Gastroesophageal sphincter (tissue), 4 donors: Measurements from ENCODE around the gene MDFIC2. TPM values are rescaled to one million over a fixed set of nuclear protein-coding genes. Genes with fewer than 3 reads are reported as not detected.

Source experiments
- ATAC-seq: fragments of 150-250 bp; one replicate; pipeline ENCODE4 v1.9.1; 2016; ENCODE audit warnings: mild to moderate bottlenecking, moderate library complexity
- H3K27ac ChIP-seq, 4 donors: fragments of 200-600 bp; sonication (generic) in 3 of 4; 1 replicate in 3 of 4; 2 replicates in 1 of 4; pipeline ENCODE4 v1.5.1; 2016 to 2019
- H3K27me3 ChIP-seq: fragments of 200-600 bp; sonication (generic); one replicate; pipeline ENCODE4 v1.5.1; 2019
- H3K36me3 ChIP-seq, 2 donors: fragments of 200-600 bp; sonication (generic); one replicate each; pipeline ENCODE4 v1.5.1; 2019; ENCODE audit warnings: control low read depth in 1 of 2
- H3K4me1 ChIP-seq, 3 donors: fragments of 200-600 bp; sonication (generic); 1 replicate in 2 of 3; 2 replicates in 1 of 3; pipeline ENCODE4 v1.5.1; 2016 to 2019; ENCODE audit warnings: control low read depth in 2 of 3
- H3K4me3 ChIP-seq, 2 donors: fragments of 200-600 bp; sonication (generic); one replicate each; pipeline ENCODE4 v1.5.1; 2019; ENCODE audit warnings: mild to moderate bottlenecking in 1 of 2, moderate library complexity in 1 of 2
- H3K9me3 ChIP-seq, 3 donors: fragments of 200-600 bp; sonication (generic); one replicate each; pipeline ENCODE4 v1.5.1; 2017 to 2019; ENCODE audit warnings: control low read depth in 2 of 3
- EP300 ChIP-seq: sonication (generic); formaldehyde crosslinking; IDR thresholded peaks from one replicate; pipeline ENCODE4 v1.6.1; 2017; ENCODE audit warnings: antibody characterized with exemption, mild to moderate bottlenecking
- POLR2A ChIP-seq, 2 donors: fragments of 450-650 bp; IDR thresholded peaks; one replicate each; pipeline ENCODE4 v1.6.1; 2017; ENCODE audit warnings: antibody characterized with exemption in 2 of 2, mild to moderate bottlenecking in 2 of 2, moderate library complexity in 1 of 2
- POLR2AphosphoS5 ChIP-seq: sonication (generic); formaldehyde crosslinking; IDR thresholded peaks from one replicate; pipeline ENCODE4 v1.6.1; 2017; ENCODE audit warnings: antibody characterized with exemption
- WGBS, 2 donors: methylation state at CpG; one replicate each; pipeline ENCODE4 v1.1.5; 2018; ENCODE audit warnings: low coverage in 1 of 2; 5-methylcytosine and 5-hydroxymethylcytosine counted together
- total RNA-seq, 4 donors: library from RNA; depleted of rRNA; stranded (reverse); fragments of >200 nt; gene quantifications; one replicate each; pipeline ENCODE4 v1.1.0, GENCODE V29; 2016
- TF ChIP-seq, protein P1 (sequence below), 4 experiments: fragments of 200-600 bp in 2 of 4; fragments of 450-650 bp in 2 of 4; sonication (generic) in 1 of 4; IDR thresholded peaks; one replicate each; pipeline ENCODE4 v1.5.1; 2017 to 2019; ENCODE audit warnings: antibody characterized with exemption in 4 of 4, mild to moderate bottlenecking in 2 of 4, moderate library complexity in 2 of 4

Gene MDFIC2
- total RNA-seq, 4 donors from 2014 or later = not detected

DNA sequence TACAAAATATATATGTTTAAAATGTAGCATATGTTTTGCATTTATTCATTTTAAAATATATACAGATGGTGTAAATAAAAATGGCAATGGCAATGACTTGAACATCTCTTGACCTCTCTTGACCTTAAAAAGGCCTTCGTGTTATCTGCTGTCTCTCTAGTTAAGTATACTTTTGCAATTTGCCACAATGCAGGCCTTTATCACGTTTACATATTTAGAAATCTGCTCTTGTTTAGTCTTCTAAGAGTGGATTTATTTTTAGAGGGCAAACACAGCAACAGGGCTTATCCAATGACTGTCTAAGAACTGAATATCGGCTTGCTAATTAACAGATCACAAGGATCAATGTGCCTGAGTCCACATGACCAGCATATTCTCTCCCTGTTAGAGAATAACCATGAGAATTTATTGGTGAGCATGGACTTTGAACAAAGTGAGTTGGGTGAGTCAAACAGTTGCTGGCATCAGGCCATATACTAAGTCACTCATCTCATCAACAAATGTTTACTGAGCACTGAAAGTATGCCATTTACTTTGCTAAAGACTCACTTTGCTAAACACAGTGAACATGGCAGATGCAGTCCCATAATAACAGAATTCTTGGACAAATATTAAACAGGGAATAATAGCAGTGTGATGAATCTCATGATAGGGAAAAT is 48.2 kb downstream of the MDFIC2 start:
- 75% methylated on average over 2 to 3 of the region's 3 CpGs for WGBS, 2 donors
- no peak for ATAC-seq
- Histone ChIP-seq H3K36me3 (no peaks in the 10 kb centered on the region), H3K27ac (no peak overlapping the region), H3K4me1 (no peaks in the 10 kb centered on the region), H3K27me3 (no peaks in the 10 kb centered on the region), H3K9me3 (no peaks in the 10 kb centered on the region), H3K4me3 (no peak overlapping the region)
- no peak for TF ChIP-seq EP300
- TF ChIP-seq, protein P1, sequence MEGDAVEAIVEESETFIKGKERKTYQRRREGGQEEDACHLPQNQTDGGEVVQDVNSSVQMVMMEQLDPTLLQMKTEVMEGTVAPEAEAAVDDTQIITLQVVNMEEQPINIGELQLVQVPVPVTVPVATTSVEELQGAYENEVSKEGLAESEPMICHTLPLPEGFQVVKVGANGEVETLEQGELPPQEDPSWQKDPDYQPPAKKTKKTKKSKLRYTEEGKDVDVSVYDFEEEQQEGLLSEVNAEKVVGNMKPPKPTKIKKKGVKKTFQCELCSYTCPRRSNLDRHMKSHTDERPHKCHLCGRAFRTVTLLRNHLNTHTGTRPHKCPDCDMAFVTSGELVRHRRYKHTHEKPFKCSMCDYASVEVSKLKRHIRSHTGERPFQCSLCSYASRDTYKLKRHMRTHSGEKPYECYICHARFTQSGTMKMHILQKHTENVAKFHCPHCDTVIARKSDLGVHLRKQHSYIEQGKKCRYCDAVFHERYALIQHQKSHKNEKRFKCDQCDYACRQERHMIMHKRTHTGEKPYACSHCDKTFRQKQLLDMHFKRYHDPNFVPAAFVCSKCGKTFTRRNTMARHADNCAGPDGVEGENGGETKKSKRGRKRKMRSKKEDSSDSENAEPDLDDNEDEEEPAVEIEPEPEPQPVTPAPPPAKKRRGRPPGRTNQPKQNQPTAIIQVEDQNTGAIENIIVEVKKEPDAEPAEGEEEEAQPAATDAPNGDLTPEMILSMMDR (IDR thresholded peaks at IDR 0.05) = no peak
- no peak for TF ChIP-seq POLR2A (IDR thresholded peaks at IDR 0.05)
- no peak for TF ChIP-seq POLR2AphosphoS5

- TF ChIP-seq POLR2A (IDR thresholded peaks at IDR 0.05) (no peak), EP300 (no peak), POLR2AphosphoS5 (no peak)
- TF ChIP-seq, protein P1 (IDR thresholded peaks at IDR 0.05) = no peak
- no peaks in the 10 kb centered on the region for H3K27me3 ChIP-seq
- ATAC-seq = no peak
- WGBS, 2 donors = 50 to 71% methylated on average over 1 of the region's 1 CpG
- no peak overlapping the region for H3K27ac ChIP-seq
- H3K4me1 ChIP-seq = no peaks in the 10 kb centered on the region
- no peaks in the 10 kb centered on the region for H3K9me3 ChIP-seq
- H3K4me3 ChIP-seq = no peak overlapping the region
- H3K36me3 ChIP-seq = no peaks in the 10 kb centered on the region
Observed at GRCh38 chr3:70261283-70261682, 51.2 kb downstream of the MDFIC2 start.

DNA sequence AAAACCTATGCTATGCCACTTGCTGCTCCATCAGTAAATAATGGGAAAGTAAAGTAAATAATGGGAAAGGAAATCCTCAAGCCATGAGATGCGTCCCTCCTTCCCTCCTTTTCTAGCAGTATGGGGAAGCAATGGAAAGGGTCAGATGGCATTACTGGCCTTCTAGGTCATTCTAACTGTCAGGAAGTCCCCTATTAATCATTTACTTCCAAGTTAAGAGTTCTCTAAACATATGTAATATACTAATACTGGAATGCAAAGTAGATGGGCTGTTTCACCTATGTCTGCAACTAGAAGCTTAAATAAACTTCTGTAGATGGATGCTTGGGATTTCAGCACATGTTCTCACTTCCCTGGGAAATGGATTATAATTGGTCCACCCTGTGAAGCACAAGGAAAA is 55.9 kb downstream of the MDFIC2 start:
- Histone ChIP-seq H3K9me3 (no peaks in the 10 kb centered on the region), H3K27ac (no peak overlapping the region), H3K4me1 (no peaks in the 10 kb centered on the region), H3K36me3 (no peaks in the 10 kb centered on the region), H3K27me3 (no peaks in the 10 kb centered on the region), H3K4me3 (no peak overlapping the region)
- no peak for ATAC-seq
- TF ChIP-seq POLR2AphosphoS5 = no peak
- TF ChIP-seq POLR2A (IDR thresholded peaks at IDR 0.05) = no peak
- TF ChIP-seq, protein P1 (IDR thresholded peaks at IDR 0.05) = no peak
- TF ChIP-seq EP300 = no peak
- 82 to 91% methylated on average over 1 of the region's 1 CpG for WGBS, 2 donors

DNA sequence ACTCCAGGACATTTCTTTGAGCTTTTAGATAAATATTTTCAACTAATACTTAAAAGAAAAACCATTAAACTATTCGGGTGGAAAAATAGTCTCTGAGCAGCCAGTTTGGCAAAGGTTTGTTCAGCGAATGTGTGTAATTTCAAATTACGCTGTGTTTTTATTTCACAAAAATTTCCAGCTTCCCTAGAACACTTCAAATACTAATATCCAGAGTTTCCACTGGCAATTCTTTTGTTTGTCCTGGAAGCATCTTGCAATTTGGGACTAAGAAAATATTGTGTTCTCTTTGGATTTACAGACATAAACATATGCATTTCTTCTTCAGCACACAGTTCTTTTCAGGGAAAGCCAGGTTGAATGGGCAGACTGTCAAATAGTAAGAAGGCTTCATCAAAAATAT is 61.9 kb downstream of the MDFIC2 start:
- Histone ChIP-seq H3K36me3 (no peaks in the 10 kb centered on the region), H3K27me3 (no peaks in the 10 kb centered on the region), H3K27ac (peak overlapping the region in 1 of 4 donors; percentile 62), H3K4me1 (peaks cover 0 to 11% (median 0%) of the 10 kb centered on the region in 3 donors), H3K9me3 (no peaks in the 10 kb centered on the region), H3K4me3 (no peak overlapping the region)
- TF ChIP-seq EP300 (no peak), POLR2A (IDR thresholded peaks at IDR 0.05) (no peak), POLR2AphosphoS5 (no peak)
- TF ChIP-seq, protein P1 (IDR thresholded peaks at IDR 0.05) = no peak
- ATAC-seq = no peak
- WGBS, 2 donors = 45 to 68% methylated on average over 3 of the region's 3 CpGs

DNA sequence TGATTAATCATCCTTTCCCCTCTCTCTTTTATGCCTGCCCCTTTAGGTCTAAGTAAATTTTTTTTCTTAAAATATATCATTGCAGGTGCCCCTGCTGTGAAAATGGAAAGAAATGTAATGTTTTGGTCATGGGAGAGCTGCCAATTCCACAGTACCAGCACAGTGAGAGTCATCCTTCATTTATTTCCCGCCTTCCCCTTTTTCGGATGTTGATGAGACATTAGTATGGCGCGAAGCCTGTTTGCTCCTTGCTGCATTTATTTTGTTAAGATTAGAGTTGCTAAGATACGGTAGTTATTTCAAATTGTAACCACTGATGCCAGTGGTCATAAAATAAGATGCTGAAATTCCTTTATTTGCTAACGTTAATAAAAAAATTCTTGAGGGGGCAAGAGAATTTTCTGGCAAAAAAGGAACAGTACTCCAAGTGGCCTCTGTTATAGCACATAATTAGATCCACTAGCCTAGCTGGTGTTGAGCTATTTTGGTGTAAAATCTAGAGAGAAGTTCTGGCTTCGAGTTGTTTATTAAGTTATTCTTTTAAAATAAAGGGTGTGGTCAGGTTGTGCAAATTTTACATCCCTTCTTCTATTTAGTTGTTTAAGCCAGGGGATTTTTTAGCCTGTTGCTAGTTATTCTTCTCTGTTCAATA is 62.8 kb downstream of the MDFIC2 start:
- Histone ChIP-seq H3K27ac (peak overlapping the region in 2 of 4 donors; percentile 23 to 62), H3K27me3 (no peaks in the 10 kb centered on the region), H3K36me3 (no peaks in the 10 kb centered on the region), H3K9me3 (no peaks in the 10 kb centered on the region), H3K4me1 (peaks cover 0 to 11% (median 0%) of the 10 kb centered on the region in 3 donors), H3K4me3 (no peak overlapping the region)
- 22 to 34% methylated on average over 7 of the region's 7 CpGs for WGBS, 2 donors
- ATAC-seq = no peak
- no peak for TF ChIP-seq POLR2A (IDR thresholded peaks at IDR 0.05)
- no peak for TF ChIP-seq EP300
- no peak for TF ChIP-seq POLR2AphosphoS5
- TF ChIP-seq, protein P1 (IDR thresholded peaks at IDR 0.05) = no peak
